ENCODE data around the gene MYO3B.

The MYO3B gene

DNA sequence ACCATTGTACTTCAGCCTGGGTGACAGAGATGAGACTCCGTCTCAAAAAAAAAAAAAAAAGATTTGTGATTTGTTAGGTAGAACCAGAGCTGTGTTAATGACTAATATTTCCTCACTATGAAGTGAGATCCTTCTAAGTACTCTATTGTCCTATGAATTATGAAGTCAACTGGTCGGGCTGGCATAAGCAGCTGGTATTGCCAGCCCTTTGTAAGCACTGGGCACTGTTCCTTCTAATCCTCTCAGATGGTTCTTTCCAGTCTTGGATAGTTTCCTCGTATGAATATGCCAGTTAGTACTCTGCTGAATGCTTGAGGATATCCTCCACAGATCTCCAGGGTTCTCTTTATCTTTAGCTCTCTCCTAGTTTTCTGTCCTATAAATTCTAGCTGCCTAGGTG, 314.1 kb downstream of the MYO3B start:
- no peak for DNase-seq

DNA sequence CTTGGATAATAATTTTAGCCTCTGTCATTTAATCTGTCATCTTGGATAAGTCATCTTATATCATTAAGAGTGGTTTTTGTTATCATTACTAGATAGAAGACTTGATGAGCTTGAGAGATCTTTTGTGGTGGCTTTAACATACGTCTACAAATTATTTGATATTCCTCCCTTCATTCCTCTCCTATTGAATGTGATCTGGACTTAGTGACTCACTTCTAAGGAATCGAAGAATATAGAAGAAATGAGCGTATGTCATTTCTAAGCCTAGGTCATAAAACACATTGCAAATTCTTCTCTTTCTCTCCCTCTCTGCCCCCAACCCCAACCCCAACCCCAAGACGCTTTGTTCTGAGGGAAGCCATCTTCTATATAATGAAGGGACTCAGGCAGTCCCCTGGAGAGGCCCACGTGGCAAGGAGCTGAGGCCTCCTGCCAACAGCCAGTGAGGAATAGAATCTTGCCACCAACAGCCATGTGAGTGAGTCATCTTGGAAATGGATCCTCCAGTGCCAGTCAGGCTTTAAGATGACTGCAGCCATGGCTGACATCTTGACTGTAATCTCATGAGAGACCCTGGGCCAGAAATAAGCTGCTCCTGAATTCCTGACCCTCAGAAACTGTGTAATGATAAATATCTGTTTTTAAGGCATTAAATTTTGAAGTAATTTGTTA, 315.6 kb downstream of the MYO3B start:
- no peak for DNase-seq

DNA sequence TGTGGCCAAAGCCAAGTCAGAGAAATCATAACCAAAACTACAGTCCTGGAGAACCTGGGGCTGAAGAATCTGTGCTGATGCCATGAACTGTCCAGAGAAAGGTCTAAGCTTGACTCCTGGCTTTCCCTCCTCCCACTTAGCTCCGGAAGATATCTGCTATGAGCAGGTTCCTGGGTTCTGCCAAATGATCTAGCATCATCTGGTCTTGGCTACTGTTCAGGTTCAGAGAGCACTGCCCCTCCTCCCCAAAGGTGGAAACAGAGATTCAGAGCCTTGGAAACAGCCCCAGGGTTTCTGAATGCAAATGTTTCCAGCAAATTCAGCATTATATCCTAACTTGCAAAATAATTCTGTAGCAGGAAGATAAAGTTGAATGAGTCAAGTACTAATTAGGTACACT, 317.9 kb downstream of the MYO3B start:
- DNase-seq: no peak

DNA sequence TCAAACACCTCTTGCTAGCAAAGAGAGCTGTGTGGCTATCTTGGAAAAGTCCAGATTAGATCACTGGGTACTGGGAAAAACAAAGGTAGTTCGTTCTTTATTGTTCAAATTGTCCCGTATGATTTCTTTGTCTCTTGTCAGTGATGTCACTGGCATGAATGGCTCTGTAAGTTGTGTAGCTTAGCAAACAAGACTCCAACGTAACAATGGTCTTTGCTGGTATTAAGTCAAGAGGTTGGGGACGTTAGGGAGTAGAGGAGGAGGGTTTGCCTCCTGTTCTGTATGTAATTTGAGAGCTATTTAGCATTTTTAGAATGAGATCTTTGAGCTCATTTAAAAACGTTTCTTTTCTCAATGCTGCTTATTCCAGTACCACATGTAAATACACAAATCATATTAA, 320.7 kb downstream of the MYO3B start:
- peak; percentile 40 for DNase-seq

DNA sequence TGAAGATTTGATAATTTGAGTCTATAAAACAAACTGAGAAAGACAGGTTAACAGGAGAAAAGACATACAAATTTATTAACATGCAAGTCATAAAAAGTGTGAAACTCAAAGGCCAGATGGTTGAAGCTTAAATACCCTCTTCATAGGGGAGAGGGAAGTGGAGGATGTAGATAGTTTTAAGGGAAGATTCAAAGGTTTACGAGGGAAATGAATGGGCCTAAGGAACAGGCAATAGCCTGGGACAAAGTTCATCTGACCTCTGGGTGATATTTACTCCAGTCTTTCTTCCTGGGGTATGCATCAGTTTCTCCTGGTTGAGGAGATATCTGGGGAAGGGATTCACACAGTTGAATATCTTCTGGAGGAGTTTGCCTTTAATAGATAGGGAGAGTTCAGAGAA, 322.2 kb downstream of the MYO3B start:
- DNase-seq: no peak

DNA sequence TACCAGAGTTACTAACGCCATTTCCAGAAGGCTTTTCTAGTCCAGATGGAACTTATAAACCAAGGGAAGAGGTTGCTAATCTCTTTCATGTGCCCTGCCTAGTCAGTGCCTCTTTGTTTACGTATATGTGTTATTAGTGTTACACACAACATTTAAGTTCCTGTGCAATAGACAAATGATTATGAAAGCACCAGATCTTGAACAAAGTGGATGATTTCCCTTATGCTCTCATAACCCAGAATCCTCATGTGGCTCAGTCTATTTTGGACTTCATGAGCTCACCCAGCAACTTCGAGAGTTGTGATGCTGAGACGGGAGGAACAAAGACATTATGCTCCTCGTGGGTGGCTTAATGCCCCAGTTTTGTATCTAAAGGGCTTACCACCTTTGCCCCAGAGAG, 322.8 kb downstream of the MYO3B start:
- no peak for DNase-seq

DNA sequence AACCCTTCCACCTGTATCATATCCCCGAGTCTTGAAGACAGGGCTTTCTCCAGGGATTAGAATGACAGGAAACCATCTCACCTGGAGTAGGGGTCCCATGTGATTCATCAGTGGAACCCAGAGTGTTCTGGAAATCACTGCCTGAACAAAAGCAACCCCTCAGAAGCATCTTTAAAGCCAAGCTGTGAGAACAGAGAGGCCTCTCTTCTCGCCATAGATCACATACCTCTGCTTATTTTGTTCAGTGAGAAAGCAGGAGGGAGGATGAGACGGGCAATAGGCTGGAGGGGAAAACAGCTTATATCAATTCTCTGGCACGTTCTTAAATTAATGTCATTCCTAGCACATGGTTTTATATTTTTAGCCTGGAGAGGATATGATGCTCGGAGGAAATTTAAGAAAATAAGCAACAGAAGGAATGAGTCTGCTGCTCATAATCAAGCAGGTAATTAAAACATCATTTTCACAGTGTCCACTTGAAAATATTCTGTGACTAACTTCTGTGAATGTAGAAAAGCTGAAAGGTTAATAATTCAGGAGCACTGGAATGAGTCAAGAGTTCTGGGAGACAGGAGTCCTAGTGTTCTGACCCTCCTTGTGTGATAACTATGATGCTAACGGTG, 323.6 kb downstream of the MYO3B start:
- DNase-seq: no peak

DNA sequence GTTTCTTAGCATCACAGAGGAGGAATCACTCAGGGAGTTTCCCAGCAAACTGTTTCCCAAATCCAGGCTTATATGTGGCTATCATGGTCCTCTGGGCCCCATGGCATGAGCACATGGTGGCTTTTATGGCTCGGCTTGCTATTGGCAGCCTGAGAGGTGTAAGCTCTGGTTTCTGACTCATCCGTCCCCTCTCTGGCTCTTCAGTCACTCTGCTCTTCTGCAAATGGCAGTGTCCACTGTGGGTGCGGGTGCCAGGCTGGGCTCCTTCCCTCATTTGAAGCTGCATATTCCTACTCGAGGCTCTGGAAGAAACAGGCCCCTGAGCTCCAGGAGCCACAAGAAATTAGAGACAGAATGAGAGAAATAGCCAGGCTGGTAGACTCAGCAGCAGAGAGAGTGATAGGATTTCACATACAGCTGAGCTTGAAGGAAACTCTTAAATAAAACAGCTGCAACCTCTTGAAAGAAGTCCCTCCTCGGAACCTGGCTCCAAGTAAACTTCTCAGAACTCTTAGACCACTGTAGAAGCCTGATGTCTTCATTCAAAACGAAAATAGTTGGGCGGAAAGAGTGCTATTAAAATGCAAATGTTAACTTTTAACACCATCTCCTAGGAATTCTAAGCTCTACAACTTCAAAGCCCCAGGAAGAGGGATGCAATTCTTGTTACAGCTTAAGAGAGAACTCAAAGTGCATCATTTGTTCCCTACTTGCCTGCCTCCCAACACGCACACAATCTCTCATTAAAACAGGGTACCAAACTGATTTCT, 324.6 kb downstream of the MYO3B start:
- DNase-seq: no peak

DNA sequence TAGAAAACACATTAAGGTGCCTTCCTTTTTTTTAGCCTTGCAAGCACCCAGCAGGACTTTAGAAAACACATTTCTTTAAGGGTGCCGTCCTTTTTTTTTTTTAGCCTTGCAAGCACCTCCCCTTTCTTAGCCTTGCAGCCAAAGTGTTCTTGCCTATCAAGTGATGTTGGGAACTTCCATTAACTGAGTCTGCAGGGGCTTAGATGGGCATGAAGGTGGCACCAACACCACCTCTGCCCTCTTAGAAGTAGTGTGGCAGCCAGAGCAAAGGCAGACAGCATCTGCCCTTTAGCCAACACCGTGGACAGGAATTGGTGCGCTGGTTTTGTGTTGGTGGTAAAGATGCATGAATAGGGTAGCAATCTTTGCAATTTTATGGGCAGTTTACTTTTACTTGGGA, 325.6 kb downstream of the MYO3B start:
- no peak for DNase-seq

DNA sequence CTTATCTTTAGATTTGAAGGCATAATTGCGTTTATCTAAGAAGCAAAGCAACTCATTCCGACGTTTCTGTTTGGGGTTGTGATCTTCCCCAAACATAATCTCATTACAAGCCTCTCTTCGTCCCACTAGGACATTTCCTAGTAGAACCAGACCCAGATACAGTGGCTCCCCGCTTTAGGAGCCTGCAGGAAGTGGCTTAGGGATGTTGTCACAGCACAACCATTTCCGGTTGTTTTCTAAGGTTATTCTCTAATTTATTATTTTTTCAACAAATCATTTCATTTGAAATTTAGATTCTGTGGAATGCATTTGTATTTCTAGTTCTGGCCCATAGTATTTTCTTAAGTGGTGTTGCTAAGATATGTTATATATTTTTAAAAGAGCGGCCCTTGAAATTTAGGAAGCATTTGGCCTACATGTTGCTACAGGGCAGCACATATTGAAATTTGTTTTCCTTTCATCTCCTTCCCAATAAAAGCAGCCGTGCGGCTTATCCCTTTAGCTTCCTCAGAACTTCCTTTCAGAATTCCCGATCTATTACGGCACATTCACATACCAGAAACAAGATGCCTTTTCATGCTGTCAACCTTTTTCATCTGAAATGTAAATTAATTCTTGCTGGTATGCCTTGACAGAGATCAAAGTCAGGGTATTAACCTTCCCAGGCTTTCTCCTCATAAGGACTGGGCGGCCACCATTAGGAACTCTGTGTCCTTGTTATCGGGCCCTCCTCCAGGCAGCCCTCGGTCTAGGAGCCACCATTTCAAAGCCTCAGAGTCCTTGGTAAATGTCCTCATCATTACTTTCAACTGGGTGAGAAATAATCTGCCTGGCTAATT, 326.2 kb downstream of the MYO3B start:
- DNase-seq: no peak

DNA sequence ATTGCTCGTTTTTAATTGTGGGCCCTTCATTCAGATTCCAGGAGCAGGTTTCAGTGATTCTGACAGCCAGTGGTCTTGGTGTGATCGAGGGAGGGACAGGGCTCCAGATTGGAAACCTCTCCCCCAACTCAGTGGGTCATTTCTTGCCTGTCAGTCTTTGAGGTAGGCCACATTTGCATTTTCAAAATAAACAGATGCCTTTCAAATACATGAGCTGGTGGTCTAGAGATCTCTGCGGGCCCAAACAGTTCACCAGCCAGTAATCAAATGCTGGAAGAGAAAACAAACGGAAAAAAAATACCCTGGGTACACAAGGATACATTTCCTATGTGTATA, 326.8 kb downstream of the MYO3B start:
- DNase-seq: no peak

DNA sequence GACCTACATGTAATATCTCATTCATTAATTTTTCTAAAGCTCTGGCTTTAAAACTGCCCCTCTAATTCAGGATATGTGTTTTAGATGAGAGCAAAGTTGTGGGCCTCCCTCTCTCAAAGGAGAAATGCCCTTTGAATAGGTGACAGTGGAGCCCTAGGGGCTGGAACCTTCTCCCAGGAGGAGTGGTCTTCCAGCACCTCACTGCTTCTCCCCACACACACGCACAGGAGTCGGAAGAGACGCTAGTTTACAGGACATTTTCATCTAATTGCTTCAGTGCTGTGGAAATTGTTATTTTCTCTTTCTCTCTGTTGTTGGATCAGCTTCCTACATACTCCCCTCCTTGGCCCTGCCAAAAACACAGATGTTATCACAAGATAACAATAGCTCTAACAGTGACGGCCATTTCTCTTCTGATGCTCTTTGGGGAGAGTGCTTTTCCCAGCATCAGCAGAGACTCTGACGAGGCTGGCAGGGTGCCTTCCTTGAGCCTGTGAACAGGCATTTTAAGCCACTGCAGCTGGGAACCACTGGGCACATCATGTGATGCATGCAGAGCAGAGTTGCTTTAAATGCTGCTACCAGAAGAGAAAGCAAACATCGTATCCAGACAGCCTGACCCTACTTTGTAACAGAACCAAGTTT, 327.8 kb downstream of the MYO3B start:
- no peak for DNase-seq

DNA sequence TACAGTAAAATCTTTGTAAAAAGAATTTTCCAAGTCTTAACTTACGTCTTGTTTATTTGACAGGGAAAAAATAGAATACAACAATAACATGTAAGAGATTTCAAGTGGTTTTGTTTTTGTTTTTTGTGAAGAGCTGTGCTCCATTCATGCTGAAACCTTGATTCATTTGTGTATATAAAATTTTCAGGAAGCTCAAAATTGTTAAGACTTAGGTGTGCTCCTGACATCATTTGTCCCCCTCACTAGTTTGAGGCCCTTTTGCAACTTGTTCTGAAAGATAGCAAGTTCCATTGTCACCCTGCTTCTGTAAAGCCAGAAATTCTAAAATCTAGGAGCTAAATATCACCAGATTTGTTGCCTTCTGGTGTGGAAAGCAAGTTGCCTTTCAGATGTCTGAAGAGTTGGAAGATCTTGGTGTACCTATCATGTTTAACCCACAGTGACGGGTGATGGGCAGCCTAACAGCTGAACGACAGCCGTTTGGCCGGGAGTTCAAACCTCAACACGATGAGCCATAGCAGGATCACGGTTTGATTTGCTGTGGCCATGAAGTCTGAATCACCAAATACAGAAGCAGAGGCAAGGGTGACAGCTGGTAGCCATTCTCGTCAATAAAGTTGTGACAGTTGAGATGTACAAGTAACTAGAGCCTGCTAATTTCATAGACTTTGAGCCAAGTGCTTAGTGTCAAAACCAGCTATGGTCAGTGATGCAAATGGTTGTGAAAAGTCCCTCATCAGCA, 331.7 kb downstream of the MYO3B start:
- no peak for DNase-seq

DNA sequence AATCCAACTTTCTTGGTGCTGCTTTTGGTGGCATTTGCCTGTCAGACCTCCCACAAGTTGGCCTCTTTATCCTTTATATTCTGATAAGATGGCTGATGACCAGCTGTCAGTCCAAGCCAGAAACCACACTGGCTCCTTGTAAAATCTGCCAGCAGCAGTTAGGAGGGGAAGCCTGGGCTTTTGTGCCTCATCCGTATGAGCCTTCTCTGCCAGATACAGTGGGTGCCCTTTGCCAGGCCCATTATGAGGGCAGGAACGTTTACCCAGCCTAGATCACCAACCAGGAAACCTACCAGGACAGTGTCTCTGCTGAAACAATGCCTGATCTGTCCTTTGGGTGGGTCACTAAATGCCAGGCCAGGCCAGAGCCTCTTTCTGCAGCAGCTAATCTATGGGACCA, 334.3 kb downstream of the MYO3B start:
- no peak for DNase-seq

DNA sequence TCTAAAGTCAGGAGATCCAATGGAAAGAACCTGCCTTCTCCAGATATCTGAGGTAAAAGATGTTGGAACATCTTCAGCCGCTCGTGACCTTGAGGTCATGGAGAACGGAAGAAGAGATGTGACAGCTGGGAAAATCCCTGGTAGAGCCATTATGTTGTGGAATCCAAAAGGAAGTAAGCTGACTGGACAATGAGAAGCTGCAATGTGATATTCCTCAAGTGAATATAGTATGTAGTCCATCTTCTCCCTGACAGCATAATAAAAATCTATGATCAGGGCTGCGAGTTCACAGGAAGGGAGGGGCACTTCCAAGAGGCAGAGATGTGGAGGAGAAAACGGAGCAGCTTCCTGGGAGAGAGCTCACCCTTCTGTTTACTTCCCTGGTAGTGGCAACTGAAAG, 336.2 kb downstream of the MYO3B start:
- no peak for DNase-seq

DNA sequence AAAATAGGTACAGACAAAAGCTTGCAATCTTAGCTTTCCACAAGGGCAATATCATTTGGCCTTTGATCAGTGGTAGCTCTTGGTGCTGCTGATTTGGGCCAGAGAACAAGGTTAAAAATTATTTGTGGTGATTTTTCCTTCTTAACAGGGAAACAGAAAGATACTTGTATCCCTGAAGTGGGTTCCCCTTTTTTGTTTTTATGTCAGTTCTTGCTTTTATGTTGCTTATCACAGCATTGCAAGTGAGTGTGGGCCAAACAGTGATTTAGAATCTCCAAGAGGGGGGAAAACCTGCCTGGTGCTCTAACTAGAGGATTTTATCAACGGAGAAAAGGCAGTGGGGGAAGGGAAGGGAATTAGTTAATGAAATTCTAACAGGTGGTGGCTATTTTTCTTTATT, 339.6 kb downstream of the MYO3B start:
- no peak for DNase-seq

DNA sequence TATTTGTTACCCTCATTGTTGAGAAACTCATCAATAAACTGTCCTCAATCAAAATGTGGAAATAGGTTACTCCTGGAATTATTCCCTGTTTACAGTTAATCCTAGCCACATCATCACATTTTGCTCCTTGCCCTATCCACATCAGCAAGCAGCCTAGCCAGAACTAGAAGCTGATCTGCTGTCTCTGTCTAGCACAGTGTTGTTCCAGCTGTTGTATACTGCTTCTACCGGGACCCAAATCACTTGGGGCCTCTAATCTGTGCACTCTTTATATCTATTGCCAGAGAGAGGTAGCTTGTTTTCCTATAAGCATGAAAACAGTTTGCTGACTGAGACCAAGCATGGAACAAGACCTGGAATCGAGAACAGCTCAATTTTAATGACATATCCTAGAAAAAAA, 341.0 kb downstream of the MYO3B start:
- no peak for DNase-seq

DNA sequence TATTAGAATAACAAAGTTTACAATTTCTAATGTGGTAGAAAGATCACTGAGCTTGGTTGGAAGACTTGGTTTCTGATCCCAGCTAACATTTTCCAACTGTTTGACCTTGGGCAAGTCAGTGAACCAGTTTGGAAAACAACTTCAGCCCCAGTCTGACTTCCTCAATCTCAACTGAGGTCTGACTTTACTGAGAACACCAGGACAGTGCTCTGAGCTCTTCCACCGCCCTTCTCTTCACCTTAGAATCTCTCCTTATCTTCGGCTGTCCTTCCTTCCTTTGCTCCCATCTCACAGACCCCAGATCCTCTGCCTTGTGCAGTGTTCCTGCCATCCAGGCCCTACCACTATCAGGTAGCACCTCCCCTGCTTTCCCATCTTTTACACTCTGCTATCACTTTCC, 343.4 kb downstream of the MYO3B start:
- DNase-seq: no peak

DNA sequence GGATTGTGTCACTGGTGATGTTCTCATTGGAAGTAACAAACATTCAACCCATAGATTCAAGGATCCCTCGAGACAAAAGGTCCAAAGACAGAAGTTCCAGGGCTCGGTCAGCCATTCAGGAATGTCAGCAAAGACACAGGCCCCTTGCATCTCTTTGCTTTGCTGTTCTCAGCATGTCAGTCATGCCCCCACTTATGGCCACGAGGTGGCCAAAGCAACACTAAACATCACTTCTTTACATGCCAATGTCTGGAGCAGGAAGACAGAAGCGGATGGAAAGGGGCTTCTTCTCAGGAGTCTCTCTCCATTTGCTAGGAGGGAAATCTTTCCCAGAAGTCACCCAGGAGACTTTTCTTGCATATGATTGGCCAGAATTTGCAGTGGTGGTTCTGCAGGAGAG, 345.6 kb downstream of the MYO3B start:
- DNase-seq: no peak

DNA sequence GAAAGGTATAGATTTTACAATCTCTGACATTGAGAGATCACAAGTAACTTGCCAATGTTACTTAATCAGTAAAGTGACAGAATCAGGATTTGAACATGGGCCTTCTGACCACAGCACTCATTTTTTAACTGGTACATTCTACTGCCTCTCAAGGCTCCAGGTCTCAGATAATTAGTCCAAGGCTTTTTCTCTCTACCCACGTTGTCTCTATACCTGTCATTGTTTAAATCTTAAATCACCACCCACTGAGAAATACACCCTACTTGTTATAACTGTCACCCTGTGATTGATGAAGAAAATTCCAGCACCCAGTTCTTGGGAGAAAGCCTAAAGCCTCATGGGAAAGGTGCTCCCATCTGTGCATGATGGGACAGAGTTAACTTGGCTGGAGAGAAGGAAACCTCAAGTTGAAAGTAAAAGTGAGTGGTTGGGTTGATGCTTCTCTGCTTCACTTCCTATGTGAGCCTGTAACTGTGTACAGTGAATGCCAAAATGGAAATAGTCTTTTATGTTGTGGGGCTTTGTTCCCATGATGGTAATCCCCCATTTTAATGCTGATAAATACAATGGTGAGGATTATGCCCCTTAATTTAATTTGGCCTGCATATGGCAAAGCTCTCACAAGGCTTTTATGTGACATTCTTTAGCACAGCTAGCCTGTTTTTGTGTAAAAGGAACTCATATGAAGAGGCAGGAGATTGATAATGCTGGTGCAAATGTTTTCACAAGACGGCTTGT, 347.1 kb downstream of the MYO3B start:
- no peak for DNase-seq

DNA sequence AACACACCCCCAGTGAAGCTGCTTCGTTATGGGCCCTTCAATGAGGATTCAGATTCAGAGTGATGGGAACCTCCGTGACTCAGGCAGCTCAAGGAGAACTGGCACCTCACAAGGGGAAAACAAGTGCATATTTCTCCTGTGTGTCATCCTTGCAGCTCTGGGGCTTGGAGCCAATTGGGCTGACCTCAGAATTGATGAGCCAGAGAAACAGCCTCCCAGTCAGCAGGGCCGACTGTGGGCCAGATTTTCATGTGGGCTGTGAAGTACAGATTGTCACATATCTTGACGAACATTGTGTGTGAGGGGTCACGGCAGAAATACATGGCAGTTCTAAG, 347.6 kb downstream of the MYO3B start:
- DNase-seq: no peak

DNA sequence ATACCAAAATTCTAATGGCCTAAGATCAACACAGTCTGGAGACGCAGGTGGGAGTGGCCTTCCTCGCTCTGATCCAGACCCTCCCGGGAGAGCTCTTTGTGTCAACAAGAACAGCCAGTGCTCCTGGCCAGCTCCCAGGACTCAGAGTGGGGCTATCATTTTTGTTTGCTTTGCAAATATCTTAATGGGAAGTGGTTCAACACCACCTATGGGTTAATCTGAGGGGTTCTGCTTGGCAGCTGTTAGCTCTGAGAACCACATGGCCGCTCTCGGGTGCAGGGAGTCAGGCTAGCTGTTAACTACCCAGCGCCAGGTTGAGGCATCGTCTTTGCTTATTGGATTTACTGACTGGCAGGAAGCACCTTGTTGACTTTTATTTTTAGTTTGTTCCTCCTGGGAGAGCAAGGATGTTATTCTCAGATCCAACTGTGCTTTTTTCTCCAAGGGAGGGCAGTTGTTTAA, 352.4 kb downstream of the MYO3B start:
- DNase-seq: peak; percentile 98

Measured in NCI-H510A (cell line).